K562 (cell line): ENCODE results near the gene BAIAP3. TPM values are rescaled to one million over a fixed set of nuclear protein-coding genes. Genes with fewer than 3 reads are reported as not detected.

Experiments
- BRCA1 ChIP-seq, 2 experiments: fragments of 450-650 bp in 1 of 2; sonication (generic) in 1 of 2; formaldehyde crosslinking in 1 of 2; IDR thresholded peaks; 2 replicates each; pipeline versions ENCODE4 v1.5.0 to v1.6.1; 2017 to 2020; ENCODE audit warnings: mild to moderate bottlenecking in 1 of 2, missing genetic modification reagents in 1 of 2
- EGR1 ChIP-seq: fragments of 450-650 bp; conservative IDR thresholded peaks from 2 replicates; pipeline ENCODE4 v1.6.1; 2017; ENCODE audit warnings: mild to moderate bottlenecking
- EP300 ChIP-seq: IDR thresholded peaks from 2 replicates; pipeline ENCODE4 v1.6.1; 2012; ENCODE audit warnings: low read length, improper control_type of control experiment
- ETV1 ChIP-seq: fragments of 450-650 bp; conservative IDR thresholded peaks from 2 replicates; pipeline ENCODE4 v1.6.1; 2016; ENCODE audit warnings: missing genetic modification characterization, control low read depth, low read depth, missing compliant biosample characterization
- HDAC6 ChIP-seq: IDR thresholded peaks from 2 replicates; pipeline ENCODE4 v1.6.1; 2012; ENCODE audit warnings: low read depth, mild to moderate bottlenecking, control low read depth, inconsistent platforms, low read length, moderate library complexity
- HMGN3 ChIP-seq: IDR thresholded peaks from 2 replicates; pipeline ENCODE4 v1.6.1; 2011; ENCODE audit warnings: borderline replicate concordance, low read depth, mild to moderate bottlenecking, mixed read lengths, low read length; ENCODE audit not compliant: insufficient read length; ENCODE audit errors: extremely low read depth
- MAFG ChIP-seq: fragments of 450-650 bp; conservative IDR thresholded peaks from 2 replicates; pipeline ENCODE4 v1.6.1; 2016; ENCODE audit warnings: missing genetic modification characterization, missing compliant biosample characterization
- MED1 ChIP-seq: sonication (generic); formaldehyde crosslinking; IDR thresholded peaks from 2 replicates; pipeline ENCODE4 v1.8.1; 2023; ENCODE audit warnings: missing genetic modification reagents, borderline replicate concordance
- MTA2 ChIP-seq: fragments of 450-650 bp; IDR thresholded peaks from 2 replicates; pipeline ENCODE4 v1.6.1; 2016; ENCODE audit warnings: low read depth
- MTA3 ChIP-seq: fragments of 450-650 bp; formaldehyde crosslinking; IDR thresholded peaks from 2 replicates; pipeline ENCODE4 v1.6.1; 2017; ENCODE audit warnings: mild to moderate bottlenecking, borderline replicate concordance
- NBN ChIP-seq: fragments of 450-650 bp; IDR thresholded peaks from 2 replicates; pipeline ENCODE4 v1.6.1; 2016; ENCODE audit warnings: low read depth, mild to moderate bottlenecking
- NCOA1 ChIP-seq: fragments of 450-650 bp; IDR thresholded peaks from 2 replicates; pipeline ENCODE4 v1.6.1; 2016; ENCODE audit warnings: low read depth
- NFIC ChIP-seq: fragments of 450-650 bp; IDR thresholded peaks from 2 replicates; pipeline ENCODE4 v1.6.1; 2017; ENCODE audit warnings: mild to moderate bottlenecking, inconsistent platforms
- SMAD2 ChIP-seq: fragments of 150-350 bp; IDR thresholded peaks from 2 replicates; pipeline ENCODE4 v1.6.1; 2014; ENCODE audit warnings: low read depth, mild to moderate bottlenecking, low read length
- SP1 ChIP-seq: sonication (generic); formaldehyde crosslinking; IDR thresholded peaks from 2 replicates; pipeline ENCODE4 v1.8.1; 2022; ENCODE audit warnings: mild to moderate bottlenecking, missing genetic modification reagents
- STAT5B ChIP-seq: fragments of 250-450 bp; sonication (Bioruptor Pico); IDR thresholded peaks from 2 replicates; pipeline ENCODE4 v1.8.0; 2021; ENCODE audit warnings: mild to moderate bottlenecking, inconsistent platforms
- TARDBP ChIP-seq: fragments of 450-650 bp; IDR thresholded peaks from 2 replicates; pipeline ENCODE4 v1.6.1; 2016
- TCF7L2 ChIP-seq: fragments of 150-350 bp; IDR thresholded peaks from 2 replicates; pipeline ENCODE4 v1.6.1; 2016; ENCODE audit warnings: low read depth, mild to moderate bottlenecking, low read length, moderate library complexity
- XRCC5 ChIP-seq: fragments of 200-400 bp; formaldehyde crosslinking; IDR thresholded peaks from 2 replicates; pipeline ENCODE4 v1.6.1; 2017; ENCODE audit warnings: low read depth, mild to moderate bottlenecking, low read length
- polyA plus RNA-seq, 8 experiments: library from polyadenylated mRNA; depleted of rRNA in 4 of 8; stranded (reverse) in 5 of 8; unstranded in 3 of 8; fragments of >200 nt; fragmentation: Nextera tagmentation in 2 of 8; fragmentation: Illumina TruSeq in 1 of 8; extraction: Ambion mirVana in 2 of 8; extraction: Trizol in 1 of 8; gene quantifications; 2 replicates each; pipeline versions ENCODE4 v1.2.1 to v1.2.3, GENCODE V29; 2011 to 2014; ENCODE audit warnings: inconsistent platforms in 1 of 8, missing spikeins in 1 of 8
- total RNA-seq, 7 experiments: library from RNA; depleted of rRNA in 6 of 7; stranded (reverse); fragments of >200 nt in 6 of 7; fragmentation: Illumina TruSeq in 2 of 7; extraction: Trizol in 2 of 7; gene quantifications; 2 replicates each; pipeline versions ENCODE4 v1.2.1 to v1.2.3, GENCODE V29; 2011 to 2021; ENCODE audit warnings: low replicate concordance in 1 of 7
- TF ChIP-seq, protein P1 (sequence below), 2 experiments: fragments of 150-350 bp in 1 of 2; IDR thresholded peaks; 2 replicates each; pipeline ENCODE4 v1.6.1; 2012 to 2016; ENCODE audit warnings: low read depth in 2 of 2, low read length in 2 of 2, mild to moderate bottlenecking in 1 of 2, moderate library complexity in 1 of 2
- TF ChIP-seq, protein P2 (sequence below): sonication (generic); IDR thresholded peaks from 2 replicates; pipeline ENCODE4 v1.6.1; 2016
- TF ChIP-seq, protein P3 (sequence below), 2 experiments: fragments of 200-800 bp in 1 of 2; sonication (Bioruptor generic) in 1 of 2; sonication (generic) in 1 of 2; formaldehyde crosslinking in 1 of 2; IDR thresholded peaks in 1 of 2; conservative IDR thresholded peaks in 1 of 2; 2 replicates each; pipeline versions ENCODE4 v1.5.0 to v1.6.1; 2016 to 2020; ENCODE audit warnings: missing compliant biosample characterization in 1 of 2, missing genetic modification characterization in 1 of 2, missing genetic modification reagents in 1 of 2

The BAIAP3 gene
- total and polyA plus RNA-seq, 9 of the 15 experiments (the other 6 are each of a cell fraction or from before 2014, with no cell fraction given): 0.03 to 4.5 (median 0.57) TPM; not detected in 1

DNA sequence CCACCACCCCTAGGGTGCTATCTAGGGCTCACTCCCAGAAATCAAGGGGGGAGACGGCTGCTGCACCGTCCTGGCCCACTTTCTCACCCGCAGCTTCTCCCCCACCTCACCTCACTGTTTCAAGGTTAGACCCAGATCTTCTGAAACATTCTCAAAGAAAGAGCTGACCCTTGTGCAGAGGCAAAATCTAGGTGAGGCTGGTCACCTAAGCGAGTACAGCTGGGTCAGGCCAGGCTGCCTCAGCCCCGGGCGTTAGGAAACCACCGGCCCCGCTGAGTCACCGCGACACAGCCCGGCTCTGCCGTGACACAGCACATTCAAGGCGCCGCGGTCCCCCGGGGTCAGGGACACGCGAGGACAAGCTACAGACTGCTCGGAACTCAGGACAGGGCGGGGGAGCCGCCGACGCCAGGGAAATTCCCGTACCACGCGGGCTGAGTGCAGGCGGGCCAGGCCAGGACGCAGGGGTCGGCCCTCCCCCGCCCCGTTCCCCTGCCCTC, 45.4 kb downstream of the BAIAP3 start (continued):
- TF ChIP-seq, protein P1, sequence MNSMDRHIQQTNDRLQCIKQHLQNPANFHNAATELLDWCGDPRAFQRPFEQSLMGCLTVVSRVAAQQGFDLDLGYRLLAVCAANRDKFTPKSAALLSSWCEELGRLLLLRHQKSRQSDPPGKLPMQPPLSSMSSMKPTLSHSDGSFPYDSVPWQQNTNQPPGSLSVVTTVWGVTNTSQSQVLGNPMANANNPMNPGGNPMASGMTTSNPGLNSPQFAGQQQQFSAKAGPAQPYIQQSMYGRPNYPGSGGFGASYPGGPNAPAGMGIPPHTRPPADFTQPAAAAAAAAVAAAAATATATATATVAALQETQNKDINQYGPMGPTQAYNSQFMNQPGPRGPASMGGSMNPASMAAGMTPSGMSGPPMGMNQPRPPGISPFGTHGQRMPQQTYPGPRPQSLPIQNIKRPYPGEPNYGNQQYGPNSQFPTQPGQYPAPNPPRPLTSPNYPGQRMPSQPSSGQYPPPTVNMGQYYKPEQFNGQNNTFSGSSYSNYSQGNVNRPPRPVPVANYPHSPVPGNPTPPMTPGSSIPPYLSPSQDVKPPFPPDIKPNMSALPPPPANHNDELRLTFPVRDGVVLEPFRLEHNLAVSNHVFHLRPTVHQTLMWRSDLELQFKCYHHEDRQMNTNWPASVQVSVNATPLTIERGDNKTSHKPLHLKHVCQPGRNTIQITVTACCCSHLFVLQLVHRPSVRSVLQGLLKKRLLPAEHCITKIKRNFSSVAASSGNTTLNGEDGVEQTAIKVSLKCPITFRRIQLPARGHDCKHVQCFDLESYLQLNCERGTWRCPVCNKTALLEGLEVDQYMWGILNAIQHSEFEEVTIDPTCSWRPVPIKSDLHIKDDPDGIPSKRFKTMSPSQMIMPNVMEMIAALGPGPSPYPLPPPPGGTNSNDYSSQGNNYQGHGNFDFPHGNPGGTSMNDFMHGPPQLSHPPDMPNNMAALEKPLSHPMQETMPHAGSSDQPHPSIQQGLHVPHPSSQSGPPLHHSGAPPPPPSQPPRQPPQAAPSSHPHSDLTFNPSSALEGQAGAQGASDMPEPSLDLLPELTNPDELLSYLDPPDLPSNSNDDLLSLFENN (IDR thresholded peaks at IDR 0.05; ENCODE audit: low read depth in 2 of 2, low read length in 2 of 2): 0 out of 4 replicates have a peak, but pooled peaks of 1 of the 2 experiments have one; percentile 3
- TF ChIP-seq EGR1 (peak; percentile 38; the same call in 1 of the 2 replicates), NFIC (peak; percentile 44), HDAC6 (no peak), TARDBP (peak; percentile 92; the same call in 1 of the 2 replicates), NCOA1 (peak; percentile 86), EP300 (peak; percentile 74), MTA2 (peak; percentile 59; the same call in 1 of the 2 replicates), MED1 (CRISPR knock-in tag) (no peak; the same call in 1 of the 2 replicates), TCF7L2 (no peak), XRCC5 (0 out of 2 replicates have a peak, but pooled peaks have one; percentile 28), BRCA1 (IDR thresholded peaks at IDR 0.05) (no peak), BRCA1 (CRISPR knock-in tag; IDR thresholded peaks at IDR 0.05) (0 out of 2 replicates have a peak, but pooled peaks have one; percentile 18), MAFG (tag) (peak; percentile 99), MTA3 (peak; percentile 88), SMAD2 (no peak), NBN (peak; percentile 66; the same call in 1 of the 2 replicates), HMGN3 (peak; percentile 97), ETV1 (tag) (peak; percentile 47), SP1 (CRISPR knock-in tag) (peak; percentile 73; the same call in 1 of the 2 replicates), STAT5B (CRISPR knock-in tag) (no peak)
- TF ChIP-seq, protein P2, sequence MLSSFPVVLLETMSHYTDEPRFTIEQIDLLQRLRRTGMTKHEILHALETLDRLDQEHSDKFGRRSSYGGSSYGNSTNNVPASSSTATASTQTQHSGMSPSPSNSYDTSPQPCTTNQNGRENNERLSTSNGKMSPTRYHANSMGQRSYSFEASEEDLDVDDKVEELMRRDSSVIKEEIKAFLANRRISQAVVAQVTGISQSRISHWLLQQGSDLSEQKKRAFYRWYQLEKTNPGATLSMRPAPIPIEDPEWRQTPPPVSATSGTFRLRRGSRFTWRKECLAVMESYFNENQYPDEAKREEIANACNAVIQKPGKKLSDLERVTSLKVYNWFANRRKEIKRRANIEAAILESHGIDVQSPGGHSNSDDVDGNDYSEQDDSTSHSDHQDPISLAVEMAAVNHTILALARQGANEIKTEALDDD: peak; percentile 22; the same call in 1 of the 2 replicates
- TF ChIP-seq, protein P3, sequence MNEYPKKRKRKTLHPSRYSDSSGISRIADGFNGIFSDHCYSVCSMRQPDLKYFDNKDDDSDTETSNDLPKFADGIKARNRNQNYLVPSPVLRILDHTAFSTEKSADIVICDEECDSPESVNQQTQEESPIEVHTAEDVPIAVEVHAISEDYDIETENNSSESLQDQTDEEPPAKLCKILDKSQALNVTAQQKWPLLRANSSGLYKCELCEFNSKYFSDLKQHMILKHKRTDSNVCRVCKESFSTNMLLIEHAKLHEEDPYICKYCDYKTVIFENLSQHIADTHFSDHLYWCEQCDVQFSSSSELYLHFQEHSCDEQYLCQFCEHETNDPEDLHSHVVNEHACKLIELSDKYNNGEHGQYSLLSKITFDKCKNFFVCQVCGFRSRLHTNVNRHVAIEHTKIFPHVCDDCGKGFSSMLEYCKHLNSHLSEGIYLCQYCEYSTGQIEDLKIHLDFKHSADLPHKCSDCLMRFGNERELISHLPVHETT (CRISPR knock-in tag; conservative IDR thresholded peaks at IDR 0.05 in 1 of 2, IDR thresholded peaks at IDR 0.05 in 1 of 2): peak in 1 of 2 experiments; percentile 50; a peak in 1 of 4 replicates
